Skeletal muscle satellite cell (primary cell): ENCODE results near the gene KLHL25. TPM values are rescaled to one million over a fixed set of nuclear protein-coding genes. Genes with fewer than 3 reads are reported as not detected.

ENCODE experiments used
- H3K27me3 ChIP-seq: 2 replicates; pipeline ENCODE4 v1.7.0; 2013; ENCODE audit warnings: low read length; ENCODE audit not compliant: control insufficient read depth, insufficient read depth
- H3K36me3 ChIP-seq: 2 replicates; pipeline ENCODE4 v1.7.0; 2013; ENCODE audit warnings: mild to moderate bottlenecking, control low read depth, low read length; ENCODE audit not compliant: insufficient read depth
- H3K4me1 ChIP-seq: 2 replicates; pipeline ENCODE4 v1.7.0; 2013; ENCODE audit warnings: low read length; ENCODE audit not compliant: control insufficient read depth, insufficient read depth
- H3K4me2 ChIP-seq: 2 replicates; pipeline ENCODE4 v1.7.0; 2013; ENCODE audit warnings: mild to moderate bottlenecking, low read length
- H3K4me3 ChIP-seq: 2 replicates; pipeline ENCODE4 v1.7.0; 2013; ENCODE audit warnings: low read length
- H3K9ac ChIP-seq: 2 replicates; pipeline ENCODE4 v1.7.0; 2013; ENCODE audit warnings: mild to moderate bottlenecking, low read depth, low read length, moderate library complexity
- H3K9me3 ChIP-seq: replicated peaks from 2 replicates; pipeline ENCODE4 v1.7.0; 2013; ENCODE audit warnings: mild to moderate bottlenecking, control low read depth, low read length
- small RNA-seq: library from RNA; depleted of rRNA; stranded (forward); fragments of <200 nt; gene quantifications from one replicate; pipeline ENCODE3, GENCODE V24; 2012

The KLHL25 gene

DNA sequence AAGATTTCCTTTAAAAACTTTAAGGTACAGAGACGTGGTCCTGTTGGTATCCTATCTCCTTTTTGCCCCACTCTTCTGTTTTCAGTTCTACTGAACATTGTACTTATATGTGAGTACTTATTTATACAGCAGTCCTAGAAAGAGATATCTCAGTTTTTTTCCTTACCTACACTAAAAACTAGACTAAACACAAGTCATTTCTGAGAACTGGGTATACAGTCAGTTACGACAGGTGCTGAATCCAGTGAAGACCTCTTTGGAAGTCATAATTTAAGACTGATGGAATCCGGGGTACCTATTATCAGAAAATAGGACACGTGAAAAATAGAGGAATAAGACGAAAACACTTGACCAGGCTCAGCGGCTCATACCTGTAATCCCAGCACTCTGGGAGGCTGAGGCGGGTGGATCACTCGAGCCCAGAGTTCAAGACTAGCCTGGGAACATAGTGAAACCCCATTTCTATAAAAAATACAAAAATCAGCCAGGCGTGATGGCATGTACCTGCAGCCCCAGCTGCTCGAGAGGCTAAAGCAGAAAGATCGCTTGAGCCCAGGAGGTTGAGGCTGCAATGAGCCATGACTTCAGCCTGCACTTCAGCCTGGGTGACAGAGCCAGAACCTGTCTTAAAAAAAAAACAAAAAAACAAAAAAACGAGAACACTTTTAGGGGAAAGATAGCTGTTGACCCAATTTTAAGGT lies 76.3 kb downstream of the KLHL25 start:
- H3K4me3 ChIP-seq, result no peak overlapping the region

DNA sequence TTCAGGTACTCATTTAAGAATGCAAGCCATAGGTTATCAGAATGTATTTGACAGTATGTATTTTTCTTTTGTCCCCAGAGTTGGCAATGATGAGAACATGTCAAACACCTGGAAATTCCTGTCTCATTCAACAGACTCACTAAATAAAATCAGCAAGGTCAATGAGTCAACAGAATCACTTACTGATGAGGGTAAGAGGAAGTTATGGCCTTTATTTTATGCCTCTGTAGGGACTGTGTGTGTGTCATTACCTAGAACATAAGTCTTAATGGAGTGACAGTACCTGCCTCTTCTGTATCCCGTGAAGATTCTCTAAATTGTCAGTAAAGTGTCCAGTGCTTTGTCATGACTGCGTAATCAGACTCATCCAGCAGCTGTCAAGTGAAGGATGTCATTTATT lies 77.5 kb downstream of the KLHL25 start:
- Histone ChIP-seq H3K4me3 (no peak overlapping the region), H3K4me1 (peaks cover 5% of the 10 kb centered on the region), H3K36me3 (peaks cover 51% of the 10 kb centered on the region), H3K9me3 (no peaks in the 10 kb centered on the region), H3K4me2 (no peak overlapping the region), H3K27me3 (no peaks in the 10 kb centered on the region), H3K9ac (no peak overlapping the region)

More for the DNA sequence above, 76.3 kb downstream of the KLHL25 start:
- no peaks in the 10 kb centered on the region for H3K4me1 ChIP-seq
- no peak overlapping the region for H3K4me2 ChIP-seq
- no peaks in the 10 kb centered on the region for H3K9me3 ChIP-seq
- H3K27me3 ChIP-seq, result no peaks in the 10 kb centered on the region
- H3K36me3 ChIP-seq, result peaks cover 61% of the 10 kb centered on the region
- no peak overlapping the region for H3K9ac ChIP-seq

DNA sequence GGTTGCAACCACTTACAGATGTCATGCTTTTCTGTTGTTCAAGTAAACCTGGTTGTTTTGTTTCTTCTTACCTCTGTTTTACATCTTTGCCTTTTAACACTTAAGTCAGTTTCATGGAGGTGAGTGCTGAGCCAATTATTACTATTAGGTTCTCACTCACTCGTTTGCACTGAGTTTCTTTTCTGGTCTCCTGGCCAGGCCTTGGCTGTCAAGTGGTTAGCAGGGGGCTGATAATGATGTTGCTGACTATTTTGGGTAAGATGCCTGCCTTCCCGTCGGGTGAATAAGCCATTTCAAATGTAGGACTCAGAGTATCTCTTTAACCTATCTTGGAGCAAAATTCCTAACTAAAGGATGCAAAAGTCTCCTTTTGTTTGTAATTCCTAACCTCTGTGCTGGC lies 78.5 kb downstream of the KLHL25 start:
- Histone ChIP-seq H3K27me3 (no peaks in the 10 kb centered on the region), H3K4me3 (no peak overlapping the region), H3K4me2 (no peak overlapping the region), H3K9me3 (no peaks in the 10 kb centered on the region), H3K36me3 (peaks cover 45% of the 10 kb centered on the region), H3K4me1 (peaks cover 14% of the 10 kb centered on the region), H3K9ac (no peak overlapping the region)

DNA sequence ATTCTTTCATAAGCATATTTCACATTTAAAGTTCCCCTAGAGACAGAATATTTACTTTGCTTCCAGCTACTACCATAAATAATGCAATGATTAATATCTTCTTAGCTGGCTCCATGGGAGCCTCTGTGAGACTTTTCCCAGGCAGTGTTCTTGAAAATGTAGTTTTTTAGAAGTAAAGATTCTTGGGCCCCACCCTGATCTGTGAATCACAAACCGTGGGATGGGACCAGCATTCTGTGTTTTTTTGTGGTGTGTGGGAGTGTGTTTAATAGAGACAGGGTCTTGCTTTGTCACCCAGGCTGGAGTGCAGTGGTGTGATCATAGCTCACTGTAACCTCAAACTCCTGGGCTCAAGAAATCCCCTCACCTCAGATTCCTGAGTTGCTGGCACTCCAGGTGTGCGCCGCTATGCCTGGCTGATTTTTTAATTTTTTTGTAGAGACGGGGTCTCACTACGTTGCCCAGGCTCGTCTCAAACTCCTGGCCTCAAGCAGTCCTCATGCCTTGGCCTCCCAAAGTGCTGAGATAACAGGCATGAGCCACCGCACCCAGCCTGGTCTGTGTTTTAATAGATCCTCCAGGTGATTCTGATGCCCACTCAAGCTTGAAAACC lies 83.0 kb downstream of the KLHL25 start:
- Histone ChIP-seq H3K4me1 (peaks cover 34% of the 10 kb centered on the region), H3K4me3 (no peak overlapping the region), H3K27me3 (no peaks in the 10 kb centered on the region), H3K9ac (no peak overlapping the region), H3K4me2 (no peak overlapping the region), H3K9me3 (no peaks in the 10 kb centered on the region), H3K36me3 (peaks cover 31% of the 10 kb centered on the region)

DNA sequence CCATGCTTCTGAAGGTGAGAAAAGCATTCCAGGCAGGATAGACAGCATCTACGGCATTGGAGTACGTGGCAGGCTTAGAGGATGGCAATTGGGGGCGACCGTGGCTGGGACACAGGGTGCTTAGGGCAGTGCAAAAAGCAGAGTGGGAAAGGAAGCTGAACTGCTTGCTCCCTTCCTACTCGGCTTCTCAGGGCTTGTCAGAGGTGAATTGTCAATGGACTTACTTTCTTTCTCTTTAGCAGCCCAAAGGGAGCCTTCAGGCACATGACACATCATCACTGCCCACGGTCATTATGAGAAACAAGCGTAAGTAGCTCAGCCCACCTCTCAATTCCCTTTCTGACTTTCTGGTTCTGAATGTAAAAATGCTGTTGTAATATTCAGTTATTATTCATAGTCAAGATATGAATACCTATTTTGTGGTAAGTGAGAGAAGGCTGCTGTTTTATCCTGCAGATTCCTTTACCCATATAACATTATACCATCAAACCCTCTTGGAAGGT lies 84.3 kb downstream of the KLHL25 start:
- Histone ChIP-seq H3K4me1 (peaks cover 39% of the 10 kb centered on the region), H3K4me3 (no peak overlapping the region), H3K9me3 (no peaks in the 10 kb centered on the region), H3K9ac (no peak overlapping the region), H3K27me3 (no peaks in the 10 kb centered on the region), H3K4me2 (no peak overlapping the region), H3K36me3 (peaks cover 21% of the 10 kb centered on the region)

Small RNA genes within 50 kb of the gene (small RNA-seq; reads per million reads assigned to genes)
- gene AC021739.1, result not detected
- gene MIR1276, result 0.77 reads per million, percentile 14 among the genes with 10 or more reads in this experiment
- gene MIR548AP, result not detected
- gene RNU6-231P, result not detected
